Stimulated activated CD4-positive, alpha-beta T cell treated with anti-CD3 and anti-CD28 coated beads, TNF-alpha, amount 100 ng/mL, for 1 hour (primary cell): ENCODE measurements around the gene CPED1.

Source experiments
- DNase-seq, 3 donors: peaks; one replicate each; pipeline ENCODE4 v3.0.0-alpha.2; 2020; ENCODE audit warnings: low read depth in 3 of 3, low spot score in 1 of 3

CPED1 gene

DNA sequence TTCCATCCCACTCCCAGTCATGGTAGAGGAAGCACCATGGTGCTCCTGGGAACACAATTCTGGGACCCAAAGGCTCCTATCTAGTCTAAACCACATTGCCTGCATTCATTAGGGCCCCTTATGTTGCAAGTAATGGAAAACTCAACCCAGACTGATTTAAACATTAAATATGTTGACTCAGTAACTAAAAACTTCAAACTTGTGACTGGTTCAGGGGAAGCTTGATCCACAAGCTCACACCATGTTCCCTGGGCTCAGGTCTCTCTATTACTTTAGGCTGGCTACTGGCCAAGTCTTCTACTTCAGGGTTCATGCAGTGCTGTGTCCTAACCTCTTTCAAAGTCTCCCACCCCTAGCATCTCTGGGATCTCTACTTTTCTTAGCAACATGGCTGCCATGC is 353.4 kb downstream of the CPED1 start:
- DNase-seq: no peak

DNA sequence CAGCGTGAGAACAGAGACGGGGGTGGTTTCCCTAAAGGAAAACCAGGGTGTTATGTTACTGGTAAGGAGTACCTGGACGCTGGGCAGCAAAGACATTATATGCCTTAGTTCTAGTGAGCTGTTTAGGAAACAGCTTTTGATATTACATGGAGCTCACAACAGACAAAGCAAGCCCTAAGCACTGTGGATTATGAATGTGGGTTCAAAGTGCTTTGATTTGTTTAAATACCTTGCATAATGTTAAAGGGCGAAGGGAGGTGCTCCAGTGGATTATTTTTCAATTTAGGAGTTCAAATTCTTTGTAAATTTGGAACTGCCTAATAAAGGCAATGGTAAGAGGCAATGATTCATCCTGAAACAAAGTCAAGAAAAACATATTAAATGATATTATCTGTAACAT is 354.1 kb downstream of the CPED1 start:
- no peak for DNase-seq

DNA sequence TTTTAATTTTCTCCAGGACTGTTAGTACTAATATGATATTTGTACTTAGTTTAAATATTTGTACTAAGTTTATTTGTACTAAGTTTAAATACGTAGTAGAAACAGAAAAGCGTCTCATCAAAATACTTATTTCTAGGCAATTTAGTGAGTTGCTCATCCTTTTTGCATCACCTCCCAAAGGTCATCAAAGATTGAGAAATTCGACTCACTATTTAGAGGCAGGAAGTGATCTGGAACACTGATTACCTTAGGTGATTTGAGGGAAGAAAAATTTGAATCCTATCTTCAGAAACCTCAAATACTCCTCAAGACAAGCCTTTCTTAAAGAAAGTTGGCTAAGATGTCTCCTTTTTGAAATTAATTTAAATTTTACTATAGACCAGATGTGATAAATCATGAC is 354.8 kb downstream of the CPED1 start:
- no peak for DNase-seq

DNA sequence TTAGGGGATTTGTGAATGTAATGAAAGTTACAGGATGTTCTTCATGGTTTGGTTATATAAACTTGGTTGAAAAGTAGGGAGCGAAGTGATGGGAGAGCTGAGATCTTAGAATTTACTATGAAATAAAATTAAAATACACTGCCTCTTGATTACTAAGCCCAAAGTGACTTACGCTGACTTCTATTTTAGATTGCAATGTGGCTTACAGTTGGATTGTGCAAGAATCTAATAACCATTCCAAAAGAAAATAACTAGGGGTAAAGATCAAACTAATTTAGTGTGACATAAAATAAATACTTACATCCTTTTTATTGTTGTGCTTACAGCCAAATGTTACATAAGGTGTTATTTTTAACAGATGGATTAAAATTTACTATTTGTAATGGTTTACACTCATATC is 355.6 kb downstream of the CPED1 start:
- no peak for DNase-seq

DNA sequence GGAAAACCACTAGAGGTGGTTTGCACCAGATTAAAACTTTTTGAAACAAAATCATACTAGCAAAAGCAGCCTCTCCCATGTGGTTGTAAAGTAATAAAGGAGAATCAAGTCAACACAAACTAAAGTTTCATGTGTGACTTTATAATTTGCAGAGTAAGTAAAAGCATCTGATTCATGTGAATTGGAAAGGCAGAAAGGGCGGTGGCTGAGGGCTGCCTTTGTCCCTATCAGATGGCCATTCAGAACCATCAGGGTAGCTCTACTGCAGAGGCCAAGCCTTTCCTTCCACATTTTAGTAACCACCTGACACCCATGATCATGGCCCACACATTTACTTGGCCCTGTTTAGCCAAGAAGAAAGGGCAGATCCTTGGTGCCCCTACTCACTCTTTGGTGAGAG is 356.0 kb downstream of the CPED1 start:
- DNase-seq: no peak
